Thyroid gland (tissue), 4 donors: ENCODE data around the gene STK32B.

Experiments
- CTCF ChIP-seq, 6 experiments: fragments of 200-600 bp in 3 of 6; fragments of 450-650 bp in 3 of 6; sonication (generic) in 3 of 6; IDR thresholded peaks; one replicate each; pipeline ENCODE4 v1.5.1; 2016 to 2019; ENCODE audit warnings: antibody characterized with exemption in 6 of 6, mild to moderate bottlenecking in 2 of 6, inconsistent platforms in 1 of 6, moderate library complexity in 1 of 6
- POLR2A ChIP-seq, 2 donors: fragments of 450-650 bp; IDR thresholded peaks; one replicate each; pipeline ENCODE4 v1.6.1; 2017; ENCODE audit warnings: antibody characterized with exemption in 2 of 2, mild to moderate bottlenecking in 2 of 2, moderate library complexity in 1 of 2

GRCh38 chr4:5278213-5278612 is 226.9 kb downstream of the STK32B start:
- TF ChIP-seq CTCF (IDR thresholded peaks at IDR 0.05) (no peak), POLR2A (IDR thresholded peaks at IDR 0.05) (no peak)
